Measurements from ENCODE around the gene ABCA1.

- TF ChIP-seq POLR2A (IDR thresholded peaks at IDR 0.05) = no peak
- no peak for TF ChIP-seq CTCF (IDR thresholded peaks at IDR 0.05 in 4 of 5, conservative IDR thresholded peaks at IDR 0.05 in 1 of 5)
Measured at GRCh38 chr9:104775976-104776375, 152.0 kb downstream of the ABCA1 start.
